Uterus (tissue), 4 donors: ENCODE results near the gene CELSR3. TPM values are rescaled to one million over a fixed set of nuclear protein-coding genes. Genes with fewer than 3 reads are reported as not detected.

Experiments used
- DNase-seq, 2 donors: peaks; one replicate each; pipeline ENCODE4 v3.0.0-alpha.2; 2019 to 2020
- H3K27ac ChIP-seq, 2 donors: fragments of 200-600 bp; sonication (generic); 1 replicate in 1 of 2; 2 replicates in 1 of 2; pipeline ENCODE4 v1.5.1; 2016 to 2018
- H3K27me3 ChIP-seq, 2 donors: fragments of 200-600 bp; sonication (generic); one replicate each; pipeline ENCODE4 v1.5.1; 2018 to 2019; ENCODE audit warnings: control low read depth in 1 of 2
- H3K36me3 ChIP-seq, 2 donors: fragments of 200-600 bp; sonication (generic); one replicate each; pipeline ENCODE4 v1.5.1; 2019; ENCODE audit warnings: control low read depth in 1 of 2
- H3K4me1 ChIP-seq, 2 donors: fragments of 200-600 bp; sonication (generic); one replicate each; pipeline ENCODE4 v1.5.1; 2018 to 2019; ENCODE audit warnings: control low read depth in 1 of 2
- H3K4me3 ChIP-seq, 2 donors: fragments of 200-600 bp; sonication (generic); 1 replicate in 1 of 2; 2 replicates in 1 of 2; pipeline ENCODE4 v1.5.1; 2018 to 2019; ENCODE audit warnings: mild to moderate bottlenecking in 1 of 2
- H3K9me3 ChIP-seq, 2 donors: fragments of 200-600 bp; sonication (generic); one replicate each; pipeline ENCODE4 v1.5.1; 2019; ENCODE audit warnings: control low read depth in 1 of 2
- POLR2A ChIP-seq, 2 donors: fragments of 450-650 bp; IDR thresholded peaks; one replicate each; pipeline ENCODE4 v1.6.1; 2016; ENCODE audit warnings: antibody characterized with exemption in 2 of 2, mild to moderate bottlenecking in 1 of 2, moderate library complexity in 1 of 2
- intact Hi-C: fragments of 100-400 bp; cut with DNase I; formaldehyde crosslinking; loops from one replicate; pipeline ENCODE4 v1.15.1; 2023; ENCODE audit warnings: low total_unique reads
- total RNA-seq, 4 donors: library from RNA; depleted of rRNA in 3 of 4; stranded (reverse); fragments of >200 nt in 3 of 4; gene quantifications; one replicate each; pipeline versions ENCODE4 v1.1.0 to v1.2.4, GENCODE V29; 2014 to 2023
- TF ChIP-seq, protein P1 (sequence below), 4 experiments: fragments of 200-600 bp in 2 of 4; fragments of 450-650 bp in 2 of 4; sonication (generic) in 2 of 4; IDR thresholded peaks; one replicate each; pipeline ENCODE4 v1.5.1; 2016 to 2019; ENCODE audit warnings: antibody characterized with exemption in 4 of 4, mild to moderate bottlenecking in 2 of 4, moderate library complexity in 1 of 4
- donor health status: DM: yes; HTN: yes; CAD: no.

Gene CELSR3
- total RNA-seq, 4 donors from 2014 or later: under 0.01 to 3.4 (median 1.3) TPM; not detected in 1

DNA sequence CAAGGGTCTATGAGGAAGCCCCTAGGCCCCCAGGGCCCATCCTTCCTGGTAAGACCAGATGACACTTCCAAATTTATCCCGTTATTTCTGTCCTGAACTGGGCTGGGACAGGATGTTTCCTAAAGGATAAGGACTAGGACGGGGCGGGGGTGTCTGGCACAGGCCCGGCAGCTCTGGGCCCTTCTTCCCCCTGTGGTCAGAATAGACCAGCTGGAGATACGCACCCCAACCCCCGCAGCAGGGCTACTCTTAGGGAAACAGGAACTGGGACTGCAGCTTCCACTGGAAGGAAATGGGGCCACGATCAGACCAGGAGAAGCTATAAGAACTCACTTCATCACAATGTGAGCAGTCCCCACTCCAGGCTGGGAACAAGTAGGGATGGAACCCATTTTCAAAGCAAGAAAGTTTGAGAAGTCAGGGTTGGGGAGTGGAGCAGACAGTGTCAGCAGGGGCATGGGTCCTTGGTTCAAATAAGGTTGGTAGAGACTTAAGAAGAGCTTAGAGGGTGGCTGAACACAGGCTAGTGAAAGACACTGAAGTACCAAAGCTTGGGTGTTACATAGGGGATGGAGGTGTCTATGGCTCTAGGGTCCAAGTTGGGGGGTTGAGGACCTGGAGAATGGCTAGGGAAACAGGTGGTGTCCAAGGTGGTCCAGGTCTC lies 21.9 kb upstream of the CELSR3 start:
- peak overlapping the region; percentile 68 to 83 for H3K4me3 ChIP-seq
- no peaks in the 10 kb centered on the region for H3K9me3 ChIP-seq
- peaks cover 0 to 10% of the 10 kb centered on the region in 2 donors for H3K4me1 ChIP-seq
- H3K27ac ChIP-seq: peak overlapping the region; percentile 87 to 88
- H3K27me3 ChIP-seq: no peaks in the 10 kb centered on the region
- intact Hi-C loops: no loop called here
- TF ChIP-seq, protein P1, sequence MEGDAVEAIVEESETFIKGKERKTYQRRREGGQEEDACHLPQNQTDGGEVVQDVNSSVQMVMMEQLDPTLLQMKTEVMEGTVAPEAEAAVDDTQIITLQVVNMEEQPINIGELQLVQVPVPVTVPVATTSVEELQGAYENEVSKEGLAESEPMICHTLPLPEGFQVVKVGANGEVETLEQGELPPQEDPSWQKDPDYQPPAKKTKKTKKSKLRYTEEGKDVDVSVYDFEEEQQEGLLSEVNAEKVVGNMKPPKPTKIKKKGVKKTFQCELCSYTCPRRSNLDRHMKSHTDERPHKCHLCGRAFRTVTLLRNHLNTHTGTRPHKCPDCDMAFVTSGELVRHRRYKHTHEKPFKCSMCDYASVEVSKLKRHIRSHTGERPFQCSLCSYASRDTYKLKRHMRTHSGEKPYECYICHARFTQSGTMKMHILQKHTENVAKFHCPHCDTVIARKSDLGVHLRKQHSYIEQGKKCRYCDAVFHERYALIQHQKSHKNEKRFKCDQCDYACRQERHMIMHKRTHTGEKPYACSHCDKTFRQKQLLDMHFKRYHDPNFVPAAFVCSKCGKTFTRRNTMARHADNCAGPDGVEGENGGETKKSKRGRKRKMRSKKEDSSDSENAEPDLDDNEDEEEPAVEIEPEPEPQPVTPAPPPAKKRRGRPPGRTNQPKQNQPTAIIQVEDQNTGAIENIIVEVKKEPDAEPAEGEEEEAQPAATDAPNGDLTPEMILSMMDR (IDR thresholded peaks at IDR 0.05): no peak
- no peak for TF ChIP-seq POLR2A (IDR thresholded peaks at IDR 0.05)
- no peaks in the 10 kb centered on the region for H3K36me3 ChIP-seq
- DNase-seq: peak in 1 of 2 donors; percentile 35

DNA sequence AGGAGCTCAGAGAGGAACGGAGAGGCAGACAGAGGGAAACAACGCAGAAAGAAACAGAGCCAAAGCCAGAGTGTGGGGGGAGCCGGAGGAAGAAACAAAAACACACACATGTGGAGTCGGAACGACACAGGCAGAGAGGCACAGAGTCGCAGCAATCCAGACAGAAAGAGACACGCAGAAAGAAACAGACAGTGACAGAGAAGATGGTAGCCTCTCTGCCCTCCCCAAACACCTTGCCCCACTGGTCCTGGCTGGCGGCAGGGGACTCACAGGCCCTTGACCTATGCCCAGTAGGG lies 21.3 kb upstream of the CELSR3 start:
- Histone ChIP-seq H3K4me1 (peaks cover 0 to 10% of the 10 kb centered on the region in 2 donors), H3K4me3 (peak overlapping the region; percentile 68 to 83), H3K36me3 (no peaks in the 10 kb centered on the region), H3K9me3 (no peaks in the 10 kb centered on the region), H3K27ac (peak overlapping the region; percentile 87 to 88), H3K27me3 (no peaks in the 10 kb centered on the region)
- no peak for TF ChIP-seq POLR2A (IDR thresholded peaks at IDR 0.05)
- TF ChIP-seq, protein P1 (IDR thresholded peaks at IDR 0.05): no peak
- intact Hi-C loops: no loop called here
- no peak for DNase-seq

DNA sequence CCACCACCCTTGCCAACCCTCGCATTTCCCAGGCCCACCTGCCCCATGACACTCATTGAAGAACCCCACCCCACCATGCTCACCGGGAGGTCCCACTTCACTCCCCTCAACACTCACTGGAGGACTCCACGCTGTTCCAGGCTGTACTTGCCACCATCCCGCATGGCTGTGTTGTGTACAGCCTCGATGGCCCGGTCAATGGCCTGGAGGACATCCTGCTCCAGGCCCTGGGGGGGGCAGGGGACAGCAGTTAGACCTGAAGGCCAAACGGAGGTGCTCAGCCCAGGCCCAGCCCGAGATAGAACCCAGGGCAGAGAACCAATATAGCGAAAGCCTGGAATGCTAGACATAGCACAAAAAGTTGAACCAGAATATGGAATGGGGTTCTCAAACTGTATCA lies 20.1 kb upstream of the CELSR3 start:
- Histone ChIP-seq H3K9me3 (no peaks in the 10 kb centered on the region), H3K27ac (no peak overlapping the region), H3K4me1 (peaks cover 0 to 10% of the 10 kb centered on the region in 2 donors), H3K27me3 (no peaks in the 10 kb centered on the region), H3K36me3 (no peaks in the 10 kb centered on the region), H3K4me3 (no peak overlapping the region)
- TF ChIP-seq, protein P1 (IDR thresholded peaks at IDR 0.05): no peak
- no peak for TF ChIP-seq POLR2A (IDR thresholded peaks at IDR 0.05)
- intact Hi-C loops: no loop called here
- no peak for DNase-seq

DNA sequence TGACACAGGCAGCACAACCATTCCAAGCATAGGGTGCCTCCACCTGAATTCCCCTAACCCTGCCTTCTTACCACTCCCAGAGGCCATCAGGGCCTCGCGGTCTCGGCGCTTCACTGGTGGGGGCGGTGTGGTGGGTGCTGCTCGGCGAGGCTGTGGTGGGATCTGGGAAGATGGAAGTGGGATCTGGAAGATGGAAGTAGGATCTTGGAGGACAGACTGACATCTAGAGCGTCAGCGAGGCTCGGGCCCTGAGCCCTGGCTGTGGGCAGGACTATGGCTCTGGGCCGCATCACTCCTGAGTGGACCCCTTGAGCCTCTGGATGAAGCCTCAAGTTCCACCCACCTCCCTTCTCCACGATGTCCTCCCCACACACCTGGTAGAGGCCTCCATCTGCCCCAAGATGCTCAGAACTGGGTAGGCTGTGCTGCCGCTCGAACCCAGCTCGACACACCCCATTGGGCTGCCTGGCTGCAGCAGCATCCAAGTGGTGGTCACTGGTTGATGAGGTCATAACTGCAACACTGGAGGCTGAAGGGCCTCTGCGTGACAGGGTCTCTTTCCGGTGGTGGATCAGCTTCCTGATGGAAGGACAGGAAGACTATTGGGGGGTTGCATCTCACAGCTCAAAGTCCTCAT lies 19.4 kb upstream of the CELSR3 start:
- intact Hi-C loops: no loop called here
- no peak for TF ChIP-seq POLR2A (IDR thresholded peaks at IDR 0.05)
- TF ChIP-seq, protein P1 (IDR thresholded peaks at IDR 0.05): no peak
- Histone ChIP-seq H3K4me1 (peaks cover 0 to 10% of the 10 kb centered on the region in 2 donors), H3K36me3 (no peaks in the 10 kb centered on the region), H3K27me3 (no peaks in the 10 kb centered on the region), H3K9me3 (no peaks in the 10 kb centered on the region), H3K4me3 (no peak overlapping the region), H3K27ac (no peak overlapping the region)
- DNase-seq: no peak

DNA sequence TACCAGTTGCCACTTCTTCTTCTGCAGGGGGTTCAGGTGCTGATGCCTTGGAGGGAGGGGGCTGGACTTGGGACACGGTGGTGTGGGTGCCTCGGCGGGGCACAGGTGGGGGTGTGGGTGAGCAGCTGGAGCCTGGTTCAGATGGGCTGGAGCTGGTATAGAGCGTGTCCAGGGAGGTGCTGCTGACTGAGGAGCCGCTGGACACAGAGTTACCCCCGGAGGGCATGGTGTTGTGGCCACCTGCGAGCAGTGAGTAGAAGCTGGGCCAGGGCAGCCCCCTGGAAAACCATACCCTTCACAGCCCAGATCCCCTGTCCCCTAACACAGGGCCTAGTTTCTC lies 18.8 kb upstream of the CELSR3 start:
- peaks cover 0 to 10% of the 10 kb centered on the region in 2 donors for H3K4me1 ChIP-seq
- no peaks in the 10 kb centered on the region for H3K9me3 ChIP-seq
- TF ChIP-seq, protein P1 (IDR thresholded peaks at IDR 0.05): no peak
- no peak for TF ChIP-seq POLR2A (IDR thresholded peaks at IDR 0.05)
- intact Hi-C loops: no loop called here
- H3K27ac ChIP-seq: no peak overlapping the region
- no peak overlapping the region for H3K4me3 ChIP-seq
- no peaks in the 10 kb centered on the region for H3K36me3 ChIP-seq
- H3K27me3 ChIP-seq: no peaks in the 10 kb centered on the region
- DNase-seq: no peak
